HepG2 (cell line): Measurements from ENCODE around the gene PHF3. TPM values are rescaled to one million over a fixed set of nuclear protein-coding genes. Genes with fewer than 3 reads are reported as not detected.

Experiments
- FOXK1 ChIP-seq: sonication (generic); formaldehyde crosslinking; IDR thresholded peaks from 2 replicates; pipeline ENCODE4 v1.4.0; 2020; ENCODE audit warnings: low read depth, missing genetic modification reagents, borderline replicate concordance
- GPBP1L1 ChIP-seq: sonication (generic); formaldehyde crosslinking; IDR thresholded peaks from 2 replicates; pipeline ENCODE4 v1.5.0; 2020; ENCODE audit warnings: mild to moderate bottlenecking, missing genetic modification reagents
- HINFP ChIP-seq: sonication (generic); formaldehyde crosslinking; IDR thresholded peaks from 2 replicates; pipeline ENCODE4 v1.4.0; 2020; ENCODE audit warnings: low read depth, mild to moderate bottlenecking, missing genetic modification reagents
- HNRNPUL1 ChIP-seq: fragments of 200-400 bp; formaldehyde crosslinking; IDR thresholded peaks from 2 replicates; pipeline ENCODE4 v1.6.1; 2017; ENCODE audit warnings: low read depth, mild to moderate bottlenecking, low read length, moderate library complexity
- KDM3A ChIP-seq: IDR thresholded peaks from 2 replicates; pipeline ENCODE4 v1.6.1; 2018; ENCODE audit warnings: low read depth, missing compliant biosample characterization
- MIER3 ChIP-seq: IDR thresholded peaks from 2 replicates; pipeline ENCODE4 v1.6.1; 2016; ENCODE audit warnings: missing compliant biosample characterization, borderline replicate concordance
- PCBP2 ChIP-seq: fragments of 200-400 bp; formaldehyde crosslinking; optimal IDR thresholded peaks from 2 replicates; pipeline ENCODE3; 2018; ENCODE audit warnings: low read length, low read depth; ENCODE audit not compliant: poor library complexity, severe bottlenecking
- REL ChIP-seq: sonication (generic); formaldehyde crosslinking; conservative IDR thresholded peaks from 2 replicates; pipeline ENCODE4 v1.8.0; 2022; ENCODE audit warnings: mild to moderate bottlenecking, missing genetic modification reagents, moderate library complexity
- RELA ChIP-seq: sonication (generic); formaldehyde crosslinking; IDR thresholded peaks from 2 replicates; pipeline ENCODE4 v1.4.0; 2020; ENCODE audit warnings: missing genetic modification reagents
- SMAD9 ChIP-seq: sonication (generic); formaldehyde crosslinking; IDR thresholded peaks from 2 replicates; pipeline ENCODE4 v1.5.1; 2020; ENCODE audit warnings: mild to moderate bottlenecking, missing genetic modification reagents
- TBL1XR1 ChIP-seq: fragments of 150-350 bp; IDR thresholded peaks from 2 replicates; pipeline ENCODE4 v1.6.1; 2014; ENCODE audit warnings: borderline replicate concordance, low read length; ENCODE audit not compliant: partially characterized antibody
- ZBTB4 ChIP-seq: sonication (generic); formaldehyde crosslinking; IDR thresholded peaks from 2 replicates; pipeline ENCODE4 v1.4.0; 2020; ENCODE audit warnings: missing genetic modification reagents, mild to moderate bottlenecking, borderline replicate concordance
- ZBTB44 ChIP-seq: sonication (generic); formaldehyde crosslinking; IDR thresholded peaks from 2 replicates; pipeline ENCODE4 v1.4.0; 2020; ENCODE audit warnings: missing genetic modification reagents
- ZNF331 ChIP-seq: sonication (generic); formaldehyde crosslinking; IDR thresholded peaks from 2 replicates; pipeline ENCODE4 v1.4.0; 2020; ENCODE audit warnings: missing genetic modification reagents
- ZNF414 ChIP-seq: sonication (generic); formaldehyde crosslinking; IDR thresholded peaks from 2 replicates; pipeline ENCODE4 v1.5.0; 2020; ENCODE audit warnings: missing genetic modification reagents
- ZNF761 ChIP-seq: sonication (generic); formaldehyde crosslinking; conservative IDR thresholded peaks from 2 replicates; pipeline ENCODE4 v1.4.0; 2020; ENCODE audit warnings: mild to moderate bottlenecking, missing genetic modification reagents
- ZNF816 ChIP-seq: sonication (generic); formaldehyde crosslinking; IDR thresholded peaks from 2 replicates; pipeline ENCODE4 v1.8.0; 2022; ENCODE audit warnings: missing genetic modification reagents, mild to moderate bottlenecking, borderline replicate concordance
- ZNF883 ChIP-seq: sonication (generic); formaldehyde crosslinking; IDR thresholded peaks from 2 replicates; pipeline ENCODE4 v1.5.1; 2020; ENCODE audit warnings: mild to moderate bottlenecking, missing genetic modification reagents; ENCODE audit errors: not compliant biosample characterization
- ZSCAN21 ChIP-seq: sonication (generic); formaldehyde crosslinking; IDR thresholded peaks from 2 replicates; pipeline ENCODE4 v1.8.0; 2022; ENCODE audit warnings: mild to moderate bottlenecking, missing genetic modification reagents, moderate library complexity, borderline replicate concordance
- polyA plus RNA-seq, 8 experiments: library from polyadenylated mRNA; depleted of rRNA in 3 of 8; stranded (reverse) in 7 of 8; unstranded in 1 of 8; fragments of >200 nt; fragmentation: Illumina TruSeq in 4 of 8; extraction: Trizol in 4 of 8; gene quantifications; 2 replicates each; pipeline versions ENCODE4 v1.2.1 to v1.2.3, GENCODE V29; 2011 to 2016; ENCODE audit warnings: low read depth in 4 of 8, missing spikeins in 1 of 8, mixed read lengths in 1 of 8; ENCODE audit not compliant: insufficient read depth in 1 of 8
- total RNA-seq, 5 experiments: library from RNA; depleted of rRNA; stranded (reverse); fragments of >200 nt; fragmentation: Illumina TruSeq; extraction: Trizol; gene quantifications; 2 replicates each; pipeline ENCODE4 v1.2.3, GENCODE V29; 2016; ENCODE audit warnings: low read depth in 1 of 5

PHF3 gene
- total and polyA plus RNA-seq, 2 of the 13 experiments (the other 11 are each of a cell fraction or from before 2014, with no cell fraction given) = 19.8 to 70.4 TPM

- TF ChIP-seq ZBTB4 (CRISPR knock-in tag) = no peak
- TF ChIP-seq REL (CRISPR knock-in tag) = peak; percentile 91
- TF ChIP-seq FOXK1 (CRISPR knock-in tag) = peak; percentile 88
- TF ChIP-seq MIER3 = peak; percentile 69; the same call in 1 of the 2 replicates
- peak; percentile 83; the same call in 1 of the 2 replicates for TF ChIP-seq ZNF816 (CRISPR knock-in tag)
- TF ChIP-seq GPBP1L1 (CRISPR knock-in tag) = no peak
- TF ChIP-seq ZNF331 (CRISPR knock-in tag) = peak; percentile 91
- TF ChIP-seq HINFP (CRISPR knock-in tag) = peak; percentile 75
- TF ChIP-seq ZNF883 = peak; percentile 99
- TF ChIP-seq SMAD9 (CRISPR knock-in tag) = peak; percentile 40; the same call in 1 of the 2 replicates
- TF ChIP-seq ZNF761 (CRISPR knock-in tag) = peak; percentile 98
- no peak for TF ChIP-seq PCBP2
- TF ChIP-seq HNRNPUL1 = peak; percentile 64; the same call in 1 of the 2 replicates
- TF ChIP-seq ZNF414 (CRISPR knock-in tag) = peak; percentile 86; the same call in 1 of the 2 replicates
- TF ChIP-seq ZBTB44 = peak; percentile 94
- TF ChIP-seq KDM3A = peak; percentile 98
- TF ChIP-seq RELA (CRISPR knock-in tag) = peak; percentile 31
- TF ChIP-seq ZSCAN21 = peak; percentile 99
- peak; percentile 70 for TF ChIP-seq TBL1XR1
Observed at GRCh38 chr6:63635588-63636517, at the start of gene PHF3 (continued).
